H1 (cell line): ENCODE measurements around the gene LSR. TPM values are rescaled to one million over a fixed set of nuclear protein-coding genes. Genes with fewer than 3 reads are reported as not detected.

Experiments
- CTCF ChIA-PET: fragments of 300-600 bp; sonication (Branson Sonifier 250); formaldehyde crosslinking; loops from one replicate; lab custom pipeline; 2021; ENCODE audit not compliant: partially characterized antibody; lab: Charles Lee
- POLR2A ChIA-PET: fragments of 300-600 bp; sonication (Branson Sonifier 250); formaldehyde crosslinking; loops from one replicate; lab custom pipeline; 2021; ENCODE audit warnings: inconsistent platforms; ENCODE audit not compliant: partially characterized antibody; lab: Charles Lee
- DNase-seq, 2 experiments: peaks; one replicate each; pipeline versions ENCODE4 v3.0.0 to v3.0.0-alpha.2; 2010 to 2022; ENCODE audit warnings: low spot score in 2 of 2, low read depth in 1 of 2, mixed read lengths in 1 of 2
- FAIRE-seq: peaks from 2 replicates; lab custom pipeline; 2011; peaks lifted over from hg19 to GRCh38; lab: Jason Lieb, UNC
- H2AFZ ChIP-seq: 2 replicates; pipeline ENCODE4 v1.8.1; 2012; ENCODE audit warnings: low read length, inconsistent platforms
- H2AK5ac ChIP-seq: 2 replicates; pipeline ENCODE4 v1.6.1; 2013; ENCODE audit warnings: low read depth, low read length
- H2BK120ac ChIP-seq: replicated peaks from 2 replicates; pipeline ENCODE3; 2013; ENCODE audit warnings: low read depth, low read length, inconsistent platforms
- H2BK12ac ChIP-seq: 2 replicates; pipeline ENCODE4 v1.6.1; 2013; ENCODE audit warnings: low read depth, low read length
- H2BK15ac ChIP-seq: 2 replicates; pipeline ENCODE4 v1.6.1; 2013; ENCODE audit warnings: low read length
- H2BK20ac ChIP-seq: 2 replicates; pipeline ENCODE4 v1.6.1; 2013; ENCODE audit warnings: low read length
- H2BK5ac ChIP-seq: 2 replicates; pipeline ENCODE4 v1.6.1; 2013; ENCODE audit warnings: low read depth, low read length
- H3K14ac ChIP-seq: 2 replicates; pipeline ENCODE4 v1.6.1; 2013; ENCODE audit warnings: inconsistent platforms; ENCODE audit not compliant: insufficient read length
- H3K18ac ChIP-seq: 2 replicates; pipeline ENCODE4 v1.6.1; 2013; ENCODE audit warnings: low read length; ENCODE audit errors: extremely low read depth
- H3K23ac ChIP-seq: 2 replicates; pipeline ENCODE4 v1.6.1; 2013; ENCODE audit warnings: inconsistent platforms; ENCODE audit not compliant: insufficient read length
- H3K23me2 ChIP-seq: 2 replicates; pipeline ENCODE4 v1.6.1; 2013; ENCODE audit warnings: low read depth, low read length
- H3K27ac ChIP-seq: 2 replicates; pipeline ENCODE4 v1.6.1; 2011; ENCODE audit warnings: low read depth, low read length, inconsistent platforms
- H3K27me3 ChIP-seq, 4 experiments: replicated peaks in 1 of 4; 1 replicate in 1 of 4; 2 replicates in 3 of 4; pipeline versions ENCODE4 v1.6.1 to v1.8.1; 2011 to 2013; ENCODE audit warnings: low read length in 3 of 4, mild to moderate bottlenecking in 3 of 4, inconsistent platforms in 2 of 4, mixed read lengths in 2 of 4, moderate library complexity in 1 of 4; ENCODE audit not compliant: control insufficient read depth in 3 of 4, insufficient read depth in 3 of 4; ENCODE audit errors: extremely low read depth in 1 of 4
- H3K36me3 ChIP-seq, 4 experiments: 2 replicates each; pipeline versions ENCODE4 v1.6.1 to v1.8.1; 2011 to 2013; ENCODE audit warnings: mild to moderate bottlenecking in 4 of 4, low read length in 3 of 4, moderate library complexity in 2 of 4, control low read depth in 1 of 4, inconsistent platforms in 1 of 4; ENCODE audit not compliant: insufficient read depth in 4 of 4, control insufficient read depth in 2 of 4
- H3K4ac ChIP-seq: replicated peaks from 2 replicates; pipeline ENCODE3; 2013; ENCODE audit warnings: low read length, low read depth, mixed read lengths, inconsistent platforms; ENCODE audit not compliant: insufficient read length
- H3K4me1 ChIP-seq, 4 experiments: replicated peaks in 1 of 4; 1 replicate in 1 of 4; 2 replicates in 3 of 4; pipeline versions ENCODE4 v1.6.1 to v1.8.1; 2011 to 2013; ENCODE audit warnings: low read length in 3 of 4, inconsistent platforms in 2 of 4, mixed read lengths in 1 of 4; ENCODE audit not compliant: insufficient read depth in 4 of 4, control insufficient read depth in 3 of 4
- H3K4me2 ChIP-seq, 2 experiments: 2 replicates each; pipeline versions ENCODE4 v1.6.1 to v1.8.1; 2011 to 2013; ENCODE audit warnings: low read depth in 2 of 2, low read length in 2 of 2, control low read depth in 1 of 2, inconsistent platforms in 1 of 2, mild to moderate bottlenecking in 1 of 2; ENCODE audit not compliant: insufficient read depth in 1 of 2
- H3K4me3 ChIP-seq, 4 experiments: fragments of 200-600, 300-600 bp in 1 of 4; sonication (generic), shearing (Covaris generic), sonication (Bioruptor Twin) in 1 of 4; 2 replicates each; pipeline versions ENCODE4 v1.5.1 to v1.8.1; 2011 to 2016; ENCODE audit warnings: low read length in 4 of 4, low read depth in 3 of 4, control low read depth in 2 of 4, inconsistent platforms in 2 of 4, mild to moderate bottlenecking in 2 of 4, mixed read lengths in 1 of 4, moderate library complexity in 1 of 4; ENCODE audit not compliant: insufficient read depth in 2 of 4; ENCODE audit errors: extremely low read depth in 1 of 4
- H3K56ac ChIP-seq: replicated peaks from 2 replicates; pipeline ENCODE3; 2013; ENCODE audit warnings: low read depth, mild to moderate bottlenecking, mixed read lengths, low read length, inconsistent platforms; ENCODE audit not compliant: insufficient read length
- H3K79me1 ChIP-seq: 2 replicates; pipeline ENCODE4 v1.6.1; 2013; ENCODE audit warnings: low read depth, low read length, control low read depth
- H3K79me2 ChIP-seq, 2 experiments: 2 replicates each; pipeline versions ENCODE4 v1.6.1 to v1.8.1; 2012 to 2013; ENCODE audit warnings: low read length in 2 of 2, mild to moderate bottlenecking in 2 of 2, inconsistent platforms in 1 of 2; ENCODE audit not compliant: insufficient read depth in 2 of 2, control insufficient read depth in 1 of 2
- H3K9ac ChIP-seq, 4 experiments: replicated peaks in 1 of 4; 1 replicate in 1 of 4; 2 replicates in 3 of 4; pipeline versions ENCODE4 v1.6.1 to v1.8.1; 2011 to 2013; ENCODE audit warnings: low read depth in 3 of 4, low read length in 3 of 4, control low read depth in 2 of 4, mild to moderate bottlenecking in 2 of 4, moderate library complexity in 2 of 4, inconsistent platforms in 1 of 4; ENCODE audit errors: extremely low read depth in 1 of 4
- H3K9me3 ChIP-seq, 2 experiments: 2 replicates each; pipeline versions ENCODE4 v1.6.1 to v1.8.1; 2012 to 2013; ENCODE audit warnings: mild to moderate bottlenecking in 2 of 2, moderate library complexity in 2 of 2, control low read depth in 1 of 2, inconsistent platforms in 1 of 2, low read depth in 1 of 2, low read length in 1 of 2, mixed read lengths in 1 of 2; ENCODE audit not compliant: insufficient read depth in 2 of 2
- H4K20me1 ChIP-seq, 2 experiments: replicated peaks in 1 of 2; 2 replicates each; pipeline versions ENCODE3 to v1.8.1; 2011 to 2013; ENCODE audit warnings: inconsistent platforms in 2 of 2, low read length in 2 of 2, mild to moderate bottlenecking in 1 of 2; ENCODE audit not compliant: insufficient read depth in 2 of 2, control insufficient read depth in 1 of 2
- H4K5ac ChIP-seq: 2 replicates; pipeline ENCODE4 v1.6.1; 2013; ENCODE audit warnings: low read length, low read depth, mixed read lengths, inconsistent platforms; ENCODE audit not compliant: insufficient read length
- H4K8ac ChIP-seq: 2 replicates; pipeline ENCODE4 v1.8.0; 2013; ENCODE audit warnings: mild to moderate bottlenecking, moderate library complexity, low read length, inconsistent platforms; ENCODE audit not compliant: insufficient read depth; ENCODE audit errors: extremely low read depth
- H4K91ac ChIP-seq: replicated peaks from 2 replicates; pipeline ENCODE3; 2013; ENCODE audit warnings: low read length, mixed read lengths, inconsistent platforms; ENCODE audit not compliant: insufficient read length
- ASH2L ChIP-seq: fragments of 200-600, 300-600 bp; sonication (generic); IDR thresholded peaks from one replicate; pipeline ENCODE4 v1.7.1; 2017; ENCODE audit warnings: low read length
- CBX5 ChIP-seq: fragments of 300-800, 300-1000 bp; sonication (generic); IDR thresholded peaks from 2 replicates; pipeline ENCODE4 v1.7.1; 2016; ENCODE audit warnings: antibody characterized with exemption, low read length, low read depth
- CREB1 ChIP-seq: IDR thresholded peaks from 2 replicates; pipeline ENCODE4 v1.6.1; 2012; ENCODE audit warnings: inconsistent platforms
- EGR1 ChIP-seq: IDR thresholded peaks from 2 replicates; pipeline ENCODE4 v1.6.1; 2011; ENCODE audit warnings: low read depth, low read length, borderline replicate concordance
- HDAC6 ChIP-seq: IDR thresholded peaks from one replicate; pipeline ENCODE4 v1.7.1; 2012; ENCODE audit warnings: low read depth, mild to moderate bottlenecking, inconsistent platforms, low read length, moderate library complexity
- POLR2AphosphoS5 ChIP-seq: IDR thresholded peaks from 2 replicates; pipeline ENCODE4 v1.6.1; 2011; ENCODE audit warnings: low read depth, low read length
- SIRT6 ChIP-seq: IDR thresholded peaks from one replicate; pipeline ENCODE4 v1.7.1; 2012; ENCODE audit warnings: low read length, inconsistent platforms
- WGBS, 2 experiments: shearing (Covaris generic) in 1 of 2; methylation state at CpG; one replicate each; pipeline versions ENCODE4 v1.1.6 to v1.1.7; 2013 to 2015; ENCODE audit warnings: low lambda C conversion rate in 2 of 2, mixed read lengths in 2 of 2, inconsistent platforms in 1 of 2, low coverage in 1 of 2, missing lambda C conversion rate in 1 of 2; ENCODE audit not compliant: insufficient replicate concordance in 2 of 2, insufficient coverage in 1 of 2, insufficient read length in 1 of 2; ENCODE audit errors: extremely low coverage in 1 of 2, missing lambda C conversion rate in 1 of 2; 5-methylcytosine and 5-hydroxymethylcytosine counted together
- polyA plus RNA-seq, 7 experiments: library from polyadenylated mRNA; depleted of rRNA in 3 of 7; stranded (reverse) in 5 of 7; unstranded in 2 of 7; fragments of >200 nt in 5 of 7; fragments of 200-250 nt in 2 of 7; gene quantifications; 1 replicate in 5 of 7; 2 replicates in 1 of 7; 4 replicates in 1 of 7; pipeline versions ENCODE4 v1.2.1 to v1.2.3, GENCODE V29; 2011 to 2013; ENCODE audit warnings: missing spikeins in 2 of 7, mixed read lengths in 2 of 7
- total RNA-seq: library from RNA; stranded (reverse); fragmentation: NEBNext Ultra II Directional; extraction: Animal tissue kit (Norgen Biotek cat#: 25700); gene quantifications from 2 replicates; pipeline ENCODE4 v1.2.1, GENCODE V29; 2021

LSR gene
- total and polyA plus RNA-seq, 2 of the 8 experiments (the other 6 are each of a cell fraction or from before 2014, with no cell fraction given) = 159 to 186 TPM

DNA sequence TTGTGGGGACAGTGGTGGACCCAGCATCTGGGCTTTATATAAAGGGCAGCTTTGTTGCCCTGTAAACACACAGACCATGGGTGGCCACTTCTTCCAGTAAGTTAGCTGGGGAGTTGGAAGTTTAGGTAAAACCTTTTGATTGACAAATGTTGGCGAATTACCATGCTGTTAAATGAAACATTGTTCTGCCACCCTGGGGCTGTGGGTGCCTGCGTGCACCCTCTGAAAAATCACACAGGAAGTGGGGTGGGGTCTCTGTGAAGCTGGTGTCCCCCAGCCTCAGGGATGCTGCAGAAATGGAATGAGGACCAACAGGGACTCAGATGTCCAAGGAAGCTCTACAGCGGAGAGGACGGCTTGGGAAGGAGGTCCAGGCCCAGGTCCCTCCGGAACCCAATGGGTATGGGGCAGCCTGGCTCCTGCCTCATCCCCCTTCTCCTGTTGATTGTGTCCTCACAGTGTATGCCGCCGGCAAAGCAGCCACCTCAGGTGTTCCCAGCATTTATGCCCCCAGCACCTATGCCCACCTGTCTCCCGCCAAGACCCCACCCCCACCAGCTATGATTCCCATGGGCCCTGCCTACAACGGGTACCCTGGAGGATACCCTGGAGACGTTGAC is 17.2 kb downstream of the LSR start:
- Histone ChIP-seq H3K79me1 (peaks cover 6% of the 10 kb centered on the region), H3K23me2 (no peaks in the 10 kb centered on the region; the same call in 1 of the 2 replicates), H2BK15ac (no peak overlapping the region), H3K4me2 (no peak overlapping the region), H2AFZ (no peak overlapping the region), H3K4me1 (peaks cover 0 to 14% (median 8%) of the 10 kb centered on the region in 4 experiments; a peak in 5 of 7 replicates), H3K9me3 (peaks cover 0 to 2% of the 10 kb centered on the region in 2 experiments; a peak in 1 of 4 replicates), H3K56ac (no peak overlapping the region), H3K4ac (no peak overlapping the region), H3K4me3 (no peak overlapping the region), H4K20me1 (peaks cover 5 to 33% of the 10 kb centered on the region in 2 experiments), H2BK5ac (no peak overlapping the region), H2AK5ac (no peak overlapping the region), H4K5ac (no peak overlapping the region), H2BK12ac (no peak overlapping the region), H2BK20ac (no peak overlapping the region), H4K91ac (no peak overlapping the region), H3K18ac (no peak overlapping the region), H3K27ac (no peak overlapping the region), H4K8ac (no peak overlapping the region), H3K27me3 (no peaks in the 10 kb centered on the region), H3K79me2 (0 out of 4 replicates have a peak, but pooled peaks cover 0 to 5% of the 10 kb centered on the region in 2 experiments), H3K9ac (no peak overlapping the region), H3K23ac (no peak overlapping the region), H3K14ac (no peak overlapping the region), H3K36me3 (peaks cover 13 to 43% (median 25%) of the 10 kb centered on the region in 4 experiments; a peak in 7 of 8 replicates), H2BK120ac (no peak overlapping the region)
- DNase-seq (no peak), FAIRE-seq (no peak)
- ChIA-PET CTCF (interaction anchor here (0.8 to 2.7 kb wide), 6 partner anchors 16 to 105 kb away, joined by 3 to 12 read pairs (median 4); partner anchors contain the start of gene HAMP), POLR2A (interaction anchor here (0.9 to 10.5 kb wide), 10 partner anchors 12 to 125 kb away, joined by 3 to 146 read pairs (median 4); partner anchors contain the start of genes FAM187B, HAMP and LSR)
- TF ChIP-seq HDAC6 (no peak), ASH2L (no peak), EGR1 (no peak), CREB1 (no peak), SIRT6 (no peak), POLR2AphosphoS5 (no peak; the same call in 1 of the 2 replicates), CBX5 (no peak)
- WGBS, 2 experiments = 88% methylated on average over 6 of the region's 10 CpGs; no CpG with 5 or more reads in 1 of the 2 experiments
